ENCODE measurements around the gene SYNC. TPM values are rescaled to one million over a fixed set of nuclear protein-coding genes. Genes with fewer than 3 reads are reported as not detected.

SYNC gene
- total and polyA plus RNA-seq, 2 of the 8 experiments (the other 6 are each of a cell fraction or from before 2014, with no cell fraction given): 0.06 to 0.17 TPM

- Histone ChIP-seq H2BK12ac (ENCODE audit: low read depth, low read length) (peak overlapping the region; percentile 94; the same call in 1 of the 2 replicates), H3K14ac (ENCODE audit: insufficient read length) (no peak overlapping the region), H2BK5ac (ENCODE audit: low read depth, low read length) (peak overlapping the region; percentile 79; the same call in 1 of the 2 replicates), H3K9ac (replicated peaks in 1 of 4; ENCODE audit: extremely low read depth in 1 of 4, low read depth in 3 of 4, low read length in 3 of 4) (peak overlapping the region in 1 of 4 experiments; percentile 24; a peak in 1 of 7 replicates), H3K36me3 (ENCODE audit: control insufficient read depth in 2 of 4, insufficient read depth in 4 of 4, low read length in 3 of 4) (no peaks in the 10 kb centered on the region), H4K20me1 (replicated peaks in 1 of 2; ENCODE audit: control insufficient read depth in 1 of 2, insufficient read depth in 2 of 2, low read length in 2 of 2) (no peaks in the 10 kb centered on the region), H3K27ac (ENCODE audit: low read depth, low read length) (peak overlapping the region; percentile 0; the same call in 1 of the 2 replicates), H3K56ac (replicated peaks; ENCODE audit: insufficient read length, low read depth, low read length) (no peak overlapping the region), H3K23me2 (ENCODE audit: low read depth, low read length) (no peaks in the 10 kb centered on the region), H4K8ac (ENCODE audit: extremely low read depth, insufficient read depth, low read length) (peak overlapping the region; percentile 80; the same call in 1 of the 2 replicates), H3K4me1 (replicated peaks in 1 of 4; ENCODE audit: control insufficient read depth in 3 of 4, insufficient read depth in 4 of 4, low read length in 3 of 4) (peaks cover 0 to 13% (median 13%) of the 10 kb centered on the region in 4 experiments; a peak in 6 of 7 replicates), H3K27me3 (replicated peaks in 1 of 4; ENCODE audit: control insufficient read depth in 3 of 4, extremely low read depth in 1 of 4, insufficient read depth in 3 of 4, low read length in 3 of 4) (no peaks in the 10 kb centered on the region; a peak in 1 of 7 replicates), H2BK120ac (replicated peaks; ENCODE audit: low read depth, low read length) (peak overlapping the region; percentile 27), H4K5ac (ENCODE audit: insufficient read length, low read depth, low read length) (peak overlapping the region; percentile 78), H2AFZ (ENCODE audit: low read length) (no peak overlapping the region), H3K9me3 (ENCODE audit: insufficient read depth in 2 of 2, low read depth in 1 of 2, low read length in 1 of 2) (no peaks in the 10 kb centered on the region), H3K79me1 (ENCODE audit: low read depth, low read length) (no peaks in the 10 kb centered on the region), H2BK20ac (ENCODE audit: low read length) (peak overlapping the region; percentile 68), H3K79me2 (ENCODE audit: control insufficient read depth in 1 of 2, insufficient read depth in 2 of 2, low read length in 2 of 2) (no peaks in the 10 kb centered on the region), H3K4ac (replicated peaks; ENCODE audit: insufficient read length, low read depth, low read length) (peak overlapping the region; percentile 76), H2BK15ac (ENCODE audit: low read length) (peak overlapping the region; percentile 54), H3K4me3 (ENCODE audit: extremely low read depth in 1 of 4, insufficient read depth in 2 of 4, low read depth in 3 of 4, low read length in 4 of 4) (peak overlapping the region in 3 of 4 experiments; percentile 9 to 28 (median 20); a peak in 4 of 8 replicates), H3K4me2 (ENCODE audit: insufficient read depth in 1 of 2, low read depth in 2 of 2, low read length in 2 of 2) (peak overlapping the region; percentile 59 to 69), H3K23ac (ENCODE audit: insufficient read length) (no peak overlapping the region), H4K91ac (replicated peaks; ENCODE audit: insufficient read length, low read length) (peak overlapping the region; percentile 71), H2AK5ac (ENCODE audit: low read depth, low read length) (peak overlapping the region; percentile 10; the same call in 1 of the 2 replicates), H3K18ac (ENCODE audit: extremely low read depth, low read length) (peak overlapping the region; percentile 95)
- peak; percentile 91 to 98 for DNase-seq (ENCODE audit: low read depth in 1 of 2, low spot score in 2 of 2)
- 20% methylated on average over 9 of the region's 9 CpGs; no CpG with 5 or more reads in 1 of the 2 experiments for WGBS, 2 experiments (ENCODE audit: extremely low coverage in 1 of 2, insufficient coverage in 1 of 2, insufficient read length in 1 of 2, insufficient replicate concordance in 2 of 2, low coverage in 1 of 2, low lambda C conversion rate in 2 of 2, missing lambda C conversion rate in 1 of 2)
- peak; percentile 97 for FAIRE-seq
- ChIA-PET CTCF (ENCODE audit: partially characterized antibody) (interaction anchor here (0.7 to 10.5 kb wide), 11 partner anchors 9 to 315 kb away, joined by 3 to 329 read pairs (median 4); no protein-coding TSS in a partner anchor), POLR2A (ENCODE audit: partially characterized antibody) (interaction anchor here (0.7 to 9.6 kb wide), 14 partner anchors 10 to 104 kb away, joined by 3 to 152 read pairs (median 5); no protein-coding TSS in a partner anchor)
- TF ChIP-seq TCF12 (IDR thresholded peaks at IDR 0.05; ENCODE audit: low read depth, low read length): peak; percentile 83; the same call in 1 of the 2 replicates
- TF ChIP-seq TEAD4 (IDR thresholded peaks at IDR 0.05; ENCODE audit: low read depth, low read length): peak; percentile 22; the same call in 1 of the 2 replicates
- TF ChIP-seq GTF2F1 (IDR thresholded peaks at IDR 0.05; ENCODE audit: borderline replicate concordance, low read depth, low read length): no peak
- TF ChIP-seq ATF2 (IDR thresholded peaks at IDR 0.05; ENCODE audit: low read length): no peak
- TF ChIP-seq EP300 (IDR thresholded peaks at IDR 0.05; ENCODE audit: borderline replicate concordance in 1 of 2, low read depth in 2 of 2, low read length in 2 of 2): peak in 1 of 2 experiments; percentile 58; a peak in 1 of 3 replicates
- peak; percentile 49 for TF ChIP-seq SAP30 (IDR thresholded peaks at IDR 0.05; ENCODE audit: insufficient read depth, insufficient replicate concordance, low read length)
- peak; percentile 79 for TF ChIP-seq KDM1A (IDR thresholded peaks at IDR 0.05; ENCODE audit: borderline replicate concordance, low read length)
- no peak for TF ChIP-seq NANOG (IDR thresholded peaks at IDR 0.05; ENCODE audit: insufficient read depth, low read depth, low read length, poor library complexity, severe bottlenecking)
These were observed 14.0 kb upstream of the SYNC start for GRCh38 chr1:32716312-32717148.
